NCI-H128 (cell line): ENCODE data around the gene WDR53.
"Not testable (repeated sequence)": the region's sequence is repeated elsewhere in the genome, so short reads cannot be mapped to it uniquely, and the experiment has no call there.

Experiments
- DNase-seq: peaks from one replicate; lab custom pipeline; 2025; ENCODE audit not compliant: unreplicated experiment; lab: John Stamatoyannopoulos, UW

WDR53 gene

GRCh38 chr3:196568246-196569002 lies at the start of gene WDR53, which contains the start of gene FBXO45:
WDR53 (minus strand) TSS chr3:196568554; CDS start chr3:196561475, 7,079 bp downstream.
FBXO45 (plus strand) TSS chr3:196568660; CDS start chr3:196568985, 325 bp downstream.
- DNase-seq, result peak; percentile 96

- DNase-seq, result no peak
Measured at GRCh38 chr3:196617256-196617655, 48.9 kb upstream of the WDR53 start.

DNA sequence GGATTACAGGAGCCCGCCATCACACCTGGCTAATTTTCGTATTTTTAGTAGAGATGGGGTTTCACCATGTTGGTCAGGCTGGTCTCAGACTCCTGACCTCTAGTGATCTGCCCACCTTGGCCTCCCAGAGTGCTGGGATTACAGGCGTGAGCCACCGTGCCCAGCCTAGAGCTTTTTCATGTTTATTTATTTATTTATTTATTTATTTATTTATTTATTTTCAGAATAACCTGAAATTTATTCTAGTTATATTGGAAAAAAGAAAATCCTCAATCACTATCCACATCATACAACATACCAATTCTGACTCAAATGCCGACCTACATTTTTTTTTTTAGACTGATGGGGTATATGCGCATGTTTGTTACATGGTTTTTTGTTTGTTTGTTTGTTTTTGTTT lies 46.9 kb upstream of the WDR53 start:
- not testable (repeated sequence) for DNase-seq

GRCh38 chr3:196611761-196612483 lies 43.6 kb upstream of the WDR53 start:
- no peak for DNase-seq

GRCh38 chr3:196609805-196610515 lies 41.6 kb upstream of the WDR53 start:
- DNase-seq, result no peak

GRCh38 chr3:196609343-196609775 lies 41.0 kb upstream of the WDR53 start:
- DNase-seq, result peak; percentile 75

- DNase-seq, result no peak
Measured at GRCh38 chr3:196608693-196609092, 40.3 kb upstream of the WDR53 start.

DNA sequence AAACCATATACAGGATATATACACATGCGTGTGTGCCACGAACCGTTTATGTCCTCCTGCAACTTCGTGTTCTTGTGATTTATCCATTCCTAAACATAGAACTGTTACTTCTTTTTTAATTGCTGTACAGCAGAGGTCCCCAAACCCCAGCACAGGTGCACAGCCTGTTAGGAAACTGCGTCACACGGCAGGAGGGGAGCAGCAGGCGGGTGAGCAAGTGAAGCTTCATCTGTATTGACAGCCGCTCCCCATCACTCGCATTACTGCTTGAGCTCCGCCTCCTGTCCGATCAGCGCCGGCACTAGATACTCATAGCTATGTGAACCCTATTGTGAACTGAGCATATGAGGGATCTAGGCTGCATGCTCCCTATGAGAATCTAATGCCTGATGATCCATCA lies 36.2 kb upstream of the WDR53 start:
- DNase-seq, result peak; percentile 10

DNA sequence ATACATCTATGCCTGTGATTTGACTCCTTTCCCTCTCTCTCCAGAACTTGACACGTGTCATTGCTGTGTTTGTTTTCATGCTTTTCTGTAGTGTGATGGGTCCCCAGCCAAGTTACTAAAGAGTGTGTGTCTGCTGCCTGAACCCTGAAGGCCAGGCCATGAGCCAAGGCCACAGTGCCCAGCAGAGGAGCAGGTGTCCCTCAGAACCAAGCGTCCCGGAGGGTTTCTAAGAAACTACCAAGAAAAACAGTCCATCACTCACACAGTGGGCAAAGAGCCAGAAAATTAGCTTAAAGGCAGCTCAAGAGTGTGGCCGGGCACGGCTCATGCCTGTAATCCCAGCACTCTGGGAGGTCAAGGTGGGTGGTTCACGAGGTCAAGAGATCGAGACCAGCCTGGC lies 35.3 kb upstream of the WDR53 start:
- no peak for DNase-seq

DNA sequence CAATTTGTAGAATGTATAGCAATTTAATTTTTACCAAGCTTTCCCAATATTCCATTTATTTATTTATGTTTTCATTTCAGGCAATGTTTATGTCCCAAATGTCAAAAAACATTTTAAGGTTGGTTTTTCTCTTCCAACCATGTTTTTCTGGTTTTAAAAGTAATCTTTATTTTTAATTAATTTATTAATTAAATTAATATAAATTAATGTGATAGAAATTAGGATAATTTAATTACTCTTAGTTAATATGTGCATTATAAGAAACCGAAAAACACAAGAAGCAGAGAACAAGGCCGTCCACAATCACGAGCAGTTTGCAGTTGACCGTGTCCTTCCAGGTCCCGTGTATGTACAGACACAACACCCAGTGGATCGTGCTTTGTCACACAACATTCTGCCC lies 34.3 kb upstream of the WDR53 start:
- no peak for DNase-seq

GRCh38 chr3:196600359-196600758 lies 32.0 kb upstream of the WDR53 start:
- DNase-seq, result no peak

DNA sequence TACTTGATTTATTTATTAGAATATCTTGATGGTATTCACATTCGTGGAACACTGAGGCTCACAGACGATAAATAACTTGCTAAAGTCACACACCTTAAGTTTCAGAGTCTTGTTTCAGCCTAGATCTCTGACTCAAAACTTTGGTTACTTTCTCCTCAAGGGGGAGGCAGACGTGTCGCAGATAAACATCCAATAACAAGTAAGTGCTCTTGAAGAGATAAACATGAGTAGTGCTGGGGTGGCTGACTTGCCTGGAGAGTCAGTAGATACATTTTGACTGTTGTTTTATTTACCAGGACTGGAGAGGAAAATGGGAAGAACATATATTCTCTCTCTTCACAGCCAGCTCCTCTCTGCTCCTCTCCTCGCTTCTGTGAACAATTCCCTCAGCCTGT lies 31.4 kb upstream of the WDR53 start:
- no peak for DNase-seq

DNA sequence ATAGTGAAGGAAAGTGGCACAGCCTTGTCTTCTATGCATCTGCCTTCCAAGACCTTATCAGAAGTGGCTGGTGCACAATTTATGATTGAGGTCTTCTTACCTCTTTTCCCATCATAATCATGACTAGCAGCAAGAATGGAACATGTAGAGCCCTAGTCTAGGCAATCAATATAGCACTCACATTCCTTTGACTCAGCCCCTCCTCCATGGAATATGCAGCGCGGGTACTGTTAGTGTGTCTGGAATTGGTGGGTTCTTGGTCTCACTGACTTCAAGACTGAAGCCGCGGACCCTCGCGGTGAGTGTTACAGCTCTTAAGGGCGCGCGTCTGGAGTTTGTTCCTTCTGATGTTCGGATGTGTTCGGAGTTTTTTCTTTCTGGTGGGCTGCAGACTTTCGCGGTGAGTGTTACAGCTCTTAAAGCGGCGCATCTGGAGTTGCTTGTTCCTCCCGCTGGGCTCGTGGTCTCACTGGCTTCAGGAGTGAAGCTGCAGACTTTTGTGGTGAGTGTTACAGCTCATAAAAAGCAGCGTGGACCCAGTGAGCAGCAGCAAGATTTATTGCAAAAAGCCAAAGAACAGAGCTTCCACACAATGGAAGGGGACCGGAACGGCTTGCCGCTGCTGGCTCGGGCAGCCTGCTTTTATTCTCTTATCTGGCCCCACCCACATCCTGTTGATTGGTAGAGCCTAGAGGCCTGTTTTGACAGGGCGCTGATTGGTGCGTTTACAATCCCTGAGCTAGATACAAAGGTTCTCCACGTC lies 29.8 kb upstream of the WDR53 start:
- DNase-seq, result not testable (repeated sequence)

- DNase-seq, result no peak
Measured at GRCh38 chr3:196596355-196596754, 28.0 kb upstream of the WDR53 start.

- no peak for DNase-seq
Measured at GRCh38 chr3:196590279-196590678, 21.9 kb upstream of the WDR53 start.

- no peak for DNase-seq
Measured at GRCh38 chr3:196585044-196585757, 16.8 kb upstream of the WDR53 start.

DNA sequence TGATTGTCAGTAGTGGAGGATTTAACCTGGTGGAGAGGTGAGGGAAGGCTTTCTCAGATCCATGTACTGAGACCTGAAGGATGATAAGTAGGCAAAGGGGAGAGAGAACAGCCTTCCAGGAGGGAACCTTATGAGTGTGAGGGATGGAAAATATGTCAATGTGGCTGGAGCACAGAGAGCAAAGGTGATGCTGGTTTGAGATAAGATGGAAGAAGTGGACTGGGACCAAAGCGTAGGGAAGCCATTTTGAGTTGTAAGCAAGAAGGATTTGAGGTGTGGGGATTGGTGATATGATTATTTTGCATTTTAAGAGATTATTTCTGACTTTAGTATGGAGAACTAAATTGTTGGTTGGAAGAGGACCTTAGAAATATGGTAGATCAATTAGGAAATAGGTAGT lies 4.0 kb upstream of the WDR53 start:
- no peak for DNase-seq

DNA sequence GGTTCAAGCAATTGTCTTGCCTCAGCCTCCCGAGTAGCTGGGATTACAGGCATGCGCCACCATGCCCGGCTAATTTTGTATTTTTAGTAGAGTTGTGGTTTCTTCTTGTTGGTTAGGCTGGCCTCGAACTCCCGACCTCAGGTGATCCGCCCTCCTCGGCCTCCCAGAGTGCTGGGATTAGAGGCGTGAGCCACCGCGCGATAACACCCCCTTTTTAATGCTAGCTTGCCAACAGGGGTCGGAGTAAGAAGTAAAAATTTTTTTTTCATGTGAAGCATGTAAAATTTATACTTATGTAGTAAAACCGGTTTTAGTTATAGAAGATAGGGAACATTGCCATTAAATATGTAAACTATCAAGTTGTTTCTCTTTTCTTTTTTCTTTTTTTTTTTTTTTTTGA lies 2.0 kb upstream of the WDR53 start:
- DNase-seq, result not testable (repeated sequence)

- DNase-seq, result peak; percentile 7
Measured at GRCh38 chr3:196569003-196569516, 706 bp upstream of the WDR53 start.

- no peak for DNase-seq
Measured at GRCh38 chr3:196563721-196564225, 4.6 kb downstream of the WDR53 start.
